ELR (cell line): Measurements from ENCODE around the gene ANKHD1.

Experiments
- DNase-seq: peaks from one replicate; pipeline ENCODE4 v3.0.0-alpha.2; 2015; ENCODE audit warnings: low read depth

The ANKHD1 gene

GRCh38 chr5:140371356-140372151, 30.1 kb upstream of the ANKHD1 start:
- DNase-seq: no peak

GRCh38 chr5:140372971-140373487, 28.6 kb upstream of the ANKHD1 start:
- peak; percentile 86 for DNase-seq

GRCh38 chr5:140381351-140381750, 20.3 kb upstream of the ANKHD1 start:
- DNase-seq: no peak

- DNase-seq: no peak
These were observed 19.7 kb upstream of the ANKHD1 start for GRCh38 chr5:140381972-140382371.

GRCh38 chr5:140382866-140383265, 18.8 kb upstream of the ANKHD1 start:
- DNase-seq: no peak

- no peak for DNase-seq
These were observed 18.3 kb upstream of the ANKHD1 start for GRCh38 chr5:140383300-140383699.

GRCh38 chr5:140388052-140388451, 13.6 kb upstream of the ANKHD1 start:
- no peak for DNase-seq

- no peak for DNase-seq
These were observed 10.3 kb upstream of the ANKHD1 start for GRCh38 chr5:140391312-140391711.

GRCh38 chr5:140391732-140392131, 9.9 kb upstream of the ANKHD1 start:
- no peak for DNase-seq

- DNase-seq: no peak
These were observed 7.9 kb upstream of the ANKHD1 start for GRCh38 chr5:140393738-140394137.

GRCh38 chr5:140398379-140398811, 3.2 kb upstream of the ANKHD1 start:
- DNase-seq: no peak

- no peak for DNase-seq
These were observed 1.5 kb upstream of the ANKHD1 start for GRCh38 chr5:140399979-140400729.

- DNase-seq: peak; percentile 97
These were observed 787 bp upstream of the ANKHD1 start for GRCh38 chr5:140400730-140401361.

GRCh38 chr5:140402258-140403074, 833 bp downstream of the ANKHD1 start:
- peak; percentile 65 for DNase-seq

- no peak for DNase-seq
These were observed 2.0 kb downstream of the ANKHD1 start for GRCh38 chr5:140403613-140404012.

GRCh38 chr5:140408750-140409241, 7.2 kb downstream of the ANKHD1 start:
- peak; percentile 25 for DNase-seq

GRCh38 chr5:140413230-140413629, 11.6 kb downstream of the ANKHD1 start:
- DNase-seq: no peak

GRCh38 chr5:140417235-140417634, 15.6 kb downstream of the ANKHD1 start:
- no peak for DNase-seq

- DNase-seq: no peak
These were observed 17.4 kb downstream of the ANKHD1 start for GRCh38 chr5:140418862-140419520.

- DNase-seq: no peak
These were observed 18.6 kb downstream of the ANKHD1 start for GRCh38 chr5:140420226-140420570.
